HG02973 (cell line): Measurements from ENCODE around the gene KTI12.
"Not testable (repeated sequence)": the region's sequence is repeated elsewhere in the genome, so short reads cannot be mapped to it uniquely, and the experiment has no call there.

Experiments used
- ATAC-seq: cut with Tn5 transposase; IDR thresholded peaks from one replicate; pipeline ENCODE4 v1.9.1; 2021; ENCODE audit warnings: moderate library complexity; ENCODE audit not compliant: unreplicated experiment

The KTI12 gene, protein sequence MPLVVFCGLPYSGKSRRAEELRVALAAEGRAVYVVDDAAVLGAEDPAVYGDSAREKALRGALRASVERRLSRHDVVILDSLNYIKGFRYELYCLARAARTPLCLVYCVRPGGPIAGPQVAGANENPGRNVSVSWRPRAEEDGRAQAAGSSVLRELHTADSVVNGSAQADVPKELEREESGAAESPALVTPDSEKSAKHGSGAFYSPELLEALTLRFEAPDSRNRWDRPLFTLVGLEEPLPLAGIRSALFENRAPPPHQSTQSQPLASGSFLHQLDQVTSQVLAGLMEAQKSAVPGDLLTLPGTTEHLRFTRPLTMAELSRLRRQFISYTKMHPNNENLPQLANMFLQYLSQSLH

DNA sequence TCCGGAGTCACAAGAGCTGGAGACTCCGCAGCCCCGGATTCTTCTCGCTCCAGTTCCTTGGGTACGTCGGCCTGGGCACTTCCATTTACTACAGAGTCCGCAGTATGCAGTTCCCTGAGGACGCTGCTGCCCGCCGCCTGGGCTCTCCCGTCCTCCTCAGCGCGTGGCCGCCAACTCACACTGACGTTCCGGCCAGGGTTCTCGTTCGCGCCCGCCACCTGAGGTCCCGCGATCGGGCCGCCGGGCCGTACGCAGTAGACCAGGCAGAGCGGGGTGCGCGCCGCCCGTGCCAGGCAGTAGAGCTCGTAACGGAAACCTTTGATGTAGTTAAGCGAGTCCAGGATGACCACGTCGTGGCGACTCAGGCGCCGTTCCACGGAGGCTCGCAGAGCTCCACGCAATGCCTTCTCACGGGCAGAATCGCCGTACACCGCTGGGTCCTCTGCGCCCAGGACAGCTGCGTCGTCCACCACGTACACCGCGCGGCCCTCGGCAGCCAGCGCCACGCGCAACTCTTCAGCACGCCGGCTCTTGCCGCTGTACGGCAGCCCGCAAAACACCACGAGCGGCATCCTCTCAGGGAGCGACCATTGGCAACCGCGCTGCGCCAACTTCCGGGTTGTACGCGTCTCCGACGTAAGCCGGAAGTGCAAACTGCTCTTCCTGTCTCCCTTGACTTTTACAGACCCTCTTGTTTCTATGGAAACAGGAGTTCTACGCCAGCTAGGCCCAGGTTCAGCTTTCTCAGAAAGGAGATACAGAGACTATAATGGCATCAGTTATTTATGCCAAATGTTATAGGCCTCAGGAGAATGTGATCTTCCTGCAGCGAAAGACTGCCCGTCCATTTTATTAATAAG is at the start of gene KTI12:
Gene KTI12, minus strand, starts transcription at position 621 of the 860 bp plus-strand sequence. Its CDS starts 49 bp downstream, at position 572.
- ATAC-seq = peak; percentile 79

DNA sequence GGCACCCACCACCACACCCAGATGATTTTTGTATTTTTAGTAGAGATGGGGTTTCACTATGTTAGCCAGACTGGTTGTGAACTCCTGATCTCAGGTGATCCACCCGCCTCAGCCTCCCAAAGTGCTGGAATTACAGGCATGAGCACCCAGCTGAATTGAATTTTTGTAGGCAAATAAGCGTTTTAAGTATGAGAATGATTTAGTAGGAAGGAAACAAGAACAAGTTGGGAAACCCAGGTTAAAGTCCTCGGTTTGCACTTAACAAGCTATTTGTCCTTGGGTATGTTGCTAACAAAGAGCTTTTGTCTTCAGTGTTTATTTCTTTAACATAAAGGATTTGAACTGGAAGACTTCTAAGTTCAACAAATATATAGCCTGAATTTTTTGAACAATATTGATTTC is 46.4 kb upstream of the KTI12 start:
- ATAC-seq = no peak

- not testable (repeated sequence) for ATAC-seq
Observed at GRCh38 chr1:52077277-52077676, 43.7 kb upstream of the KTI12 start.

DNA sequence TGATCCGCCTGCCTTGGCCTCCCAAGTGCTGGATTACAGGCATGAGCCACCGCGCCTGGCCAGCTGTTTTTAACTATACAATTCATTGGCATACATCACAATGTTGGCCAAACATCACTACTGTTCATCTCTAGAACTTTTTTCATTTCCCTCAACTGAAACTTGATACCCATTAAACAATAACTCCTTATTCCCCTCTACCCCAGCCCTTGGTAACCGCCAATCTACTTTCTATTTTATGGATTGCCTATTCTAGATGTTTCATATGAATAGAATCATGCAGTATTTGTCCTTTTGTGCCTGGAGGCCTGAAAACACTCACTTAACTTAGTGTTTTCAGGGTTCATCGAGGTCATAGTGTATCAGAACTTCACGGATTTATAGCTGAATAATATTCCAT is 38.7 kb upstream of the KTI12 start:
- ATAC-seq = no peak

DNA sequence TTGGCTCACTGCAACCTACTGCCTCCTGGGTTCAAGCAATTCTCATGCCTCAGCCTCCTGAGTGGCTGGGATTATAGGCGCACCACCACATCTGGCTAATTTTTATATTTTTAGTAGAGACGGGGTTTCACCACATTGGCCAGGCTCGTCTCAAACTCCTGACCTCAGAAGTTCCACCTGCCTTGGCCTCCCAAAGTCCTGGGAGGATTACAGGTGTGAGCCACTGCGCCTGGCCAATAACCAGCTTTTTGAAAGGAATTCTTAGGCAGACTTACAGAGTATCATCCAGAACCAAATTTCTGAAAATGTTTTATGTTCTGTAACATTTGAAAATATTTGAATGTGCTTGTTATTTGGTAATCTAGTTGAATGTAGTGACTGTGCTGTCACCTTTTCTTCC is 37.1 kb upstream of the KTI12 start:
- no peak for ATAC-seq

DNA sequence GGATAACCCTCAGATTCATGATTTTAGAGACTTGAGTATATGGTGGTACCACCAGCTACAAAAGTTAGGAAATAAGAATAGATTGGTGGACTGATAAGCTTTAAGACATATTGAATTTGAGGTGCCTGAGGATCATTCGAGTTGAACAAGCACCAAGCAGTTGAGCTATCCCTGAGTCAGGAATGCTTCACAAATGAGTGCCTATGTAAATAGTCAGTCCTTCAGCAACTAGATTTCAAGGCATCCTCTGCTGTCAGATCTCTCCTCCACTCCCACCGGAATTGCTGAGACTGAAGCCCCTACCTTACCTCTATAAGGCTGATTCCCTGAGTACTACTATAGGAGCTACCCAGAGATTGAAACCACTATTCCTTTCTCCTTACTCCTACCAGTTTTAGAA is 29.6 kb upstream of the KTI12 start:
- no peak for ATAC-seq

DNA sequence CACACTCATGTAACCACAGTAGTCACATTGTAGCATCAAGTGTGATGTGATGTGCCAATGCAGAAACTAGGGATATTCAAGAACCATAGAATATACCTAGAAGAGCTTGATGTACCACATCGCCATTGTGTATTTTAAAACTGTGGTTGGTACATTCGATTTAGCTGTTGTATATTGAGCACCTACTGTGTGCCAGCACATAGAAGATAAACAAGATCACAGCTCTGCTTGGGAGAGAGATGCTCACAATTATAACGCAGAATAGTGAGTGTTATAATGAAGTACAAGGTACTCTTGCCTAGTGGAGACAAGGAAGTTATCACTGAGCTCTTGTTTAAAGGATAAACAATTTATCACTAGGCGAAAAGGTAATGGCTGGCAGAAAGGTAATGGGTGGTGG is 27.2 kb upstream of the KTI12 start:
- no peak for ATAC-seq

GRCh38 chr1:52059888-52060287 is 26.3 kb upstream of the KTI12 start:
- ATAC-seq = no peak

GRCh38 chr1:52059321-52059720 is 25.7 kb upstream of the KTI12 start:
- ATAC-seq = no peak

DNA sequence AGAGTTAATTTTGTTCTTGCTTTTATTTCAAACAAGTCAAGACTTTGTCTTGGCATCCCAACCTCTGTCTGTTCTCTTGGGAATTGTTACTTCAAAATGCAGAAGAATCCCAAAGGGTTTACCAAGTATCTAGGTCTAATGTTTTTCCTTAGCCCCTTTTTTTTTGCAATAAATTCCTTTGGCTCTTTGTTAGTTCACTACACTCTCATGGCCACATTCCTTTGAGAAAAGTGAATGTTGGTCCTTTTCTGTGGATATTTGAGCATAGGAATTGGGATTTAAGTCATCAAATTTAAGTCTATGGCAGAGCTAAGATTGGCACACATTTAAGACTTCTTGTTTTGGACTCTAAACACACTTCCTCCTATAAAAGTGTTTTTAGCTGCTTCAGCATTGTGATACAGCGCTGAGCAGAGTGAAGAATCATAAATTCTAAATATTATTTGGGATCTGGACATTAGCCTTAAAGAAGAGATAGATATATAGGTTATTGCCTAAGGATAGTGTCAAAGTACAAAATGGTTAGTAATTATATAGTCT is 24.3 kb upstream of the KTI12 start:
- no peak for ATAC-seq

- ATAC-seq = no peak
Observed at GRCh38 chr1:52057255-52057654, 23.6 kb upstream of the KTI12 start.

DNA sequence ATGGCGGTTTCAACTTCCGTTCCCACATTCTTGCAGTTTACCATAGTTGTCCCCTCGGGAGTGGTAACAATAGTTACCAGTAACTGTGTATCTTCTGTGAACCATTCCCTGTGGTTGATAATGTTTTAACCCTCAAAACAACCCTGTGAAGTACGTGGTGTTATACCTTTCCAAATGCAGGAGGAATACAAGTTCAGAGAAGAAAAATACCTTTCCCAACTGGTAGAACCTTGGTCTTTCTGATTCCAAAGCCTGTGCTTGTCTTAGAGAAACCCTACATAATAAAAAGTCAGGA is 23.3 kb upstream of the KTI12 start:
- ATAC-seq = no peak

GRCh38 chr1:52056163-52056936 is 22.7 kb upstream of the KTI12 start, which contains the start of gene BTF3L4:
Gene BTF3L4, plus strand, starts transcription at chr1:52056295. Its CDS starts 3,553 bp downstream, at chr1:52059848.
- peak; percentile 83 for ATAC-seq

DNA sequence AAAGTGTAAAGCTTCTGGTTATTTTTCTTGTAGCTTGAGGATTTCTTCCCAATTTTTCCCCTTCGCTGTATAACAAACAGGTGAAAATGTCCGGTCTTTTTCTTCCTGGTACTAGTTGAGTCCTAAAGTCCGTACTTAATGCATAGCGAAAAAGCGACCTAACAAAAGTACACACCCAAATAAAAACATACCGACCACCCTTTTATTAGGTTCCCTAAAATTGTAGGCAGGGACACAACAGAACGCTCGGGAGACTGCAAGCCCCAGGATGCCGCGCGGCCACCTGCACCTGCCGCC is 22.2 kb upstream of the KTI12 start:
- ATAC-seq = no peak

DNA sequence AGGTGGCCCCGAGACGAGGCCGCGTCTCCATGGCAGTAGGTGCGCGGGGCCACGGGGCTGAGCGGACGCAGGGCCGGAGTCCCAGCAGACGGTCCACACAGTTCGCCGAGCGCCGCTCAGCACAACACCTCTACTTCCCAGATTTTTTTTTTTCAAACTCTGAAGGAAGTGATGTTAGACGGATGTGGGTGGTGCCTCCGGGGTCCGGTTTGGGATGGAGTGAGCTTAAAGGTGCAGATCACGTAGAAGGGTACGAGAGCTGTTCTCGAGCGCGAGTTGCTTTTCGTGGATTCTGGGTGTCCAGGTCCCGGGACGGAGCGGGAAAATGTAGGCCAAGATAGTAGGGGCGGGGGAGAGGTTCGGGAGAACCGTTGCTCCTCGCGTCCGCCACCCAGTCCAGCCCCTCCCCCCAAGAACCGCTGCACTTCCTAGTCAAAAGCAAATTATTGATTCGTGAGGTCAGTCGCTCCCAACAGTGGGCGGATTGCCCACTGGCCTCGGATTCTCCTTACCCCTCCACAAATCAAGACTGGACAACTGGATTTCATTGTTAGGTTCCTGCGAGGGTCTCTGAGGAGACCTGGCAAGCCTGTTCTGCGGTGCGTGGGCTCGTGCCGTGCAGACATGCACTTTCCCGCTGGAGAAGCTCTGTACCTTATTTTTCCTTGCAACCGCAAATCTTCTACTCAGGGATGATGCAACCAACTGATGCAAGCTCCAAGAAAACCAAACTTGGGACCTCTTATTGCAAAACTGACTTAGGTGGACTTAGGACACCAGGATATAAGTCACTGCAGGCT is 21.7 kb upstream of the KTI12 start, which contains the start of gene TXNDC12:
Gene TXNDC12, minus strand, starts transcription at position 126 of the 800 bp plus-strand sequence. Its CDS starts 95 bp downstream, at position 31.
- peak; percentile 33 for ATAC-seq

- ATAC-seq = no peak
Observed at GRCh38 chr1:52054496-52055065, 21.0 kb upstream of the KTI12 start.

DNA sequence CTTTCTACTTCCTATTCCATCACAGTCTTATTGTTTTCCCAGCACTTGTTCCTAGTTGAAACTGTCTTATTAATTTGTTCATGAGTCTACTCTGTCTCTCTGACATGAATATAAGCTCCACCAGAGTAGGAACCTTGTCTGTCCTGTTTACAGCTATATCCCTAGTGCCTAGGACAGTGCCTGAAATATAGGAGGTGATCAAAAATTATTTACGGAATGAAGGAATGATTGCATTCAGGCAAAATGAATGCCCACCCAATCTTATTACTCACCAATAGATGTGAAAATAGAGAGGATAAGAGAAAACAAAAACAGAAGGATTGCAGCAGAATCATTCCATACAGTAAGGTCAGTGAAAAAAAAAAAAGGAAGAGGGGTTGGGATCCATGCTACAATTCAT is 20.3 kb upstream of the KTI12 start:
- no peak for ATAC-seq

- ATAC-seq = not testable (repeated sequence)
Observed at GRCh38 chr1:52049337-52049736, 15.7 kb upstream of the KTI12 start.

GRCh38 chr1:52045666-52046195 is 12.1 kb upstream of the KTI12 start:
- ATAC-seq = not testable (repeated sequence)

DNA sequence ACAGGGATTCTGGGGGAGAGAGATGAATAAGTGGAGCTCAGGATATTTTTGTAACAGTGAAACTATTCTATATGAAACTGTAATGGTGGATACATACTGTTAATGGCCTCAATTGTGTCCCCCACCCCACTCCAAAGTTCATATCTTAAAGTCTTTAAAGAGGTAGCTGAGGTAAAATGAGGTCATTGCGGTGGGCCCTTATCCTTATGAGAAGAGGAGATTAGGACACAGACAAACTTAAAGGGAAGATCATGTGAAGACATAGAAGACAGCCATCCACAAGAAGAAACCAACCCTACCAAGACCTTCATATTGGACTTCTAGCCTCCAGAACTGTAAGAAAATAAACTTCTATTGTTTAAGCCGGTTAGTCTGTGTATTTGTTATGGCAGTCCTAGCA is 11.6 kb upstream of the KTI12 start:
- ATAC-seq = no peak
